ENCODE results near the gene SRCAP.

The SRCAP gene

GRCh38 chr16:30756781-30757100 is 57.8 kb downstream of the SRCAP start:
- no peak for DNase-seq (ENCODE audit: low read depth in 2 of 2)

GRCh38 chr16:30757316-30757715 is 58.3 kb downstream of the SRCAP start:
- no peak for DNase-seq (ENCODE audit: low read depth in 2 of 2)

- DNase-seq (ENCODE audit: low read depth in 2 of 2) = no peak
These were observed 60.1 kb downstream of the SRCAP start for GRCh38 chr16:30758988-30759491.

- DNase-seq (ENCODE audit: low read depth in 2 of 2) = no peak
These were observed 61.1 kb downstream of the SRCAP start for GRCh38 chr16:30760001-30760559.

- no peak for DNase-seq (ENCODE audit: low read depth in 2 of 2)
These were observed 61.8 kb downstream of the SRCAP start for GRCh38 chr16:30760577-30761426.

DNA sequence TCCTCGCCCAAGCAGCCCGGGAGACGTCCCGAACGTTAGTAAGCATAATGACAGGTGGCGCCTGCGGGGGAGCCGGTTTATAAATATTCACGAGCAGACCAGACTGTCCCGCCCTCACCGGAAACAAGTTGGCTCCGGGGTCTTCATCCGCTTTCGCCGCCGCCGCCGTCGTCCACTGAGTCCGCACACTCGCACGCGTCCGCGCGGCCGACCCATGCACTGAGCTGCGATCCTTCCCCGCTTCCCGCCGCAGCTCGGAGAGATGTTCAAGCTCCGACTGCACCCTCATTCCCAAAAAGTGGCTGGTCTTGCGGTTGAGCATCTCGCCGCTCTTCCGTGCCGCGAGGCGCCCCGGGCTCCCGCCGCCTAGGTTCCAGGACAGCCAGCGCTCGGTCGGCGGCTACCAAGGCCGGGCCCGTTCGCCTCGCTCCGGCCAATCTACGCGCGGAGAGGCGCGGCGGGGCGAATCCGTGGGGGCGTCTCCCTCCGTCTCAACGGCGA is 62.5 kb downstream of the SRCAP start:
- no peak for DNase-seq (ENCODE audit: low read depth in 2 of 2)

DNA sequence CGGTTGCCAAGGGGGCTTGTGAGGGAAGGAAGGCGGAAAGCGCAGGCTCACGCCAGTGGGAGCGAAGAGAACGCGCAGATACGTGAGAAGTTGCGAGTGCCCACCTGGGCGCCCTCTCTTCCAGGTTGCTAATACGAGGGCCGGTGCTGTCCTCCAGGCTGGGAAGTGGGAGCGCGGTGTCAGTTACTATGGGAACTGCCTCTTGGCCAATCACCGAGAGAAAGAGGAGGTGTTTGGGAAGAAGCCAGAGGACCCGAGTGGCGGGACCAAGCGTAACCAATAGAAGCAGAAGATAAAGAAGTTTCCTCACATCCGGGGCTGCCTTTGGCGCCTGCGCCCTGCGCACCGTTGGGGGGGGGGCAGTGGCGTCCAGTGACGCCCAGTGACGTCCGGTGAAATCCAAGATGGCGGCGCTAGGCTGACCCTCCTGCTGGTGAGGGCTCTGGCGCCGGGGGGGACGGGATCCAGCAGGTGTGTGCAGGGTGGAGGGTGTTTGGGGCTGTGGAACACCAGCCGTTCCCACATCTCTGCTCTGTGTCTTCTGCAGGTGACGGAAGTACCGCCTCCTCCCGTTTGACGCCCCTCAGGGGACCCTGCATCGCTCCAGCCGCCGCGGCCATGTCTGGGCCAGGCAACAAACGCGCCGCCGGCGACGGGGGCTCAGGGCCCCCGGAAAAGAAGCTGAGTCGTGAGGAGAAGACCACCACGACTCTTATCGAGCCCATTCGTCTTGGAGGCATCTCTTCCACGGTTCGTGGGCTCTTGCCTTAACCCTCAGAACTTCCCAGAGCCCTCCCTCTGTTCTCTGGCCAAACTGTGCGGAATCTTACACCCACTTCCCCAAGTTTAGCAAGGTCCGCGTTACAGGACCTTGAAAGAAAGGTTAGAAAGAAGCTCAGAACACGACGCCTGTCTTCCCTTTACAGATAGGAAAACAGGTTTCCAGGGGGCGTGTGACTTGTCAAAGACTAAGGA is 63.2 kb downstream of the SRCAP start, which contains the start of the genes CFAP119 and RNF40:
Gene CFAP119 (minus strand): TSS at position 135 of the 975 bp plus-strand sequence. CDS start 314 bp downstream, outside the sequence.
Gene RNF40 (plus strand): TSS at position 395 of the 975 bp plus-strand sequence. CDS start 224 bp downstream, at position 619.
- DNase-seq (ENCODE audit: low read depth in 2 of 2) = peak; percentile 82 to 83

GRCh38 chr16:30762991-30763725 is 64.2 kb downstream of the SRCAP start:
- DNase-seq (ENCODE audit: low read depth in 2 of 2) = no peak

DNA sequence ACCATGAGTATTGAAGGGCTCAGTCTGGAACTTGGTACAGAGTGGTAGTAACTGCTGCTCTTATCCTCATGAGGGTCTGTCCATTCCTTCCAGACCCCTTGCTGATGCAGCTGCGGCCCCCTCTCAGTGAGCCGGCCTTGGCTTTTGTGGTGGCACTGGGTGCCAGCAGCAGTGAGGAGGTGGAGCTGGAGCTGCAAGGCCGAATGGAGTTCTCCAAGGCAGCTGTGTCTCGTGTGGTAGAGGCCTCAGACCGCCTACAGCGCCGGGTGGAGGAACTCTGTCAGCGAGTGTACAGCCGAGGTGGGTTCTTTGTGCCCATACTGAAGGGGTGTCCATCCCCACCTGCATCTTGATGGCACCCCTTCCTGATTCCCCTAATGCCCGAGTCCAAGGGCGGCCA is 65.1 kb downstream of the SRCAP start:
- no peak for DNase-seq (ENCODE audit: low read depth in 2 of 2)

DNA sequence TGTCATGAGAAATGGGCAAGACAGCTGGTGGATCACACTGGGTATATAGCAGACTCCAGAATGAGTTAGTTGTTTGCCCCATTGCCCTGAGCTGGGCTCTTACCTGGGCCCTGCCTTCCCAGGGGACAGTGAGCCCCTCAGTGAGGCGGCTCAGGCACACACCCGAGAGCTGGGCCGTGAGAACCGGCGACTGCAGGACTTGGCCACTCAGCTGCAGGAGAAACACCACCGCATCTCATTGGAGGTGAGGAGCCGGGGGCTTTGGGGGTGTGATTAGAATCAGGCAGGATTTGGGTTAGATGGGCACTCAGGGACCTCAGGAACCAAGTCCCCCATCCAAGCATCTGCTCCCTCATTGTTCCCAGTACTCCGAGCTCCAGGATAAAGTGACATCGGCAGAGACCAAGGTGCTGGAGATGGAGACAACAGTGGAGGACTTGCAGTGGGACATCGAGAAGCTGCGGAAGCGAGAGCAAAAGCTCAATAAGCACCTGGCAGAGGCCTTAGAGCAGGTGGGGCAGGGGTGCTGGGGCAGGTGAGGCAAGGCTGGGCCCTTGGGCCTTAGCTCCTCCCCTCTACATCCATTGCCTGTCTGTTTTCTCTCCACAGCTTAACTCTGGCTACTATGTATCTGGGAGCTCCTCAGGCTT is 66.0 kb downstream of the SRCAP start:
- DNase-seq (ENCODE audit: low read depth in 2 of 2) = no peak

GRCh38 chr16:30766206-30766932 is 67.4 kb downstream of the SRCAP start:
- no peak for DNase-seq (ENCODE audit: low read depth in 2 of 2)

DNA sequence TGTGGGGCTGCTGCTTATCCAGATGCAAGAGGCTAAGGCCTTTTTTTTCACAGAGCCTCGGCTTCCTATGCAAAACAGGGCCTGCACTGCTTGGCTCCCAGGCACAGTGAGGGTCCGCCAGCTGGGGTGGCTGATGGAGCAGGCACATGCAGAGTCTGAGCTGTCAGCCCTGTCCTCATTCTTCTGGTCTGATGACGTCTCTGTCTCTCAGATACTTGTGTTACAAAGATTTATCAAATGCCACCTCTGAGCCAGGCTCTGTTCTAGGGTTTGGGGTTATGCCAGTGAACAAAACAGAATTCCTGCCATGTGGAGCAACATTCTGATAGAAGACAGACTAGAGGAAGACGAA is 67.9 kb downstream of the SRCAP start:
- no peak for DNase-seq (ENCODE audit: low read depth in 2 of 2)

DNA sequence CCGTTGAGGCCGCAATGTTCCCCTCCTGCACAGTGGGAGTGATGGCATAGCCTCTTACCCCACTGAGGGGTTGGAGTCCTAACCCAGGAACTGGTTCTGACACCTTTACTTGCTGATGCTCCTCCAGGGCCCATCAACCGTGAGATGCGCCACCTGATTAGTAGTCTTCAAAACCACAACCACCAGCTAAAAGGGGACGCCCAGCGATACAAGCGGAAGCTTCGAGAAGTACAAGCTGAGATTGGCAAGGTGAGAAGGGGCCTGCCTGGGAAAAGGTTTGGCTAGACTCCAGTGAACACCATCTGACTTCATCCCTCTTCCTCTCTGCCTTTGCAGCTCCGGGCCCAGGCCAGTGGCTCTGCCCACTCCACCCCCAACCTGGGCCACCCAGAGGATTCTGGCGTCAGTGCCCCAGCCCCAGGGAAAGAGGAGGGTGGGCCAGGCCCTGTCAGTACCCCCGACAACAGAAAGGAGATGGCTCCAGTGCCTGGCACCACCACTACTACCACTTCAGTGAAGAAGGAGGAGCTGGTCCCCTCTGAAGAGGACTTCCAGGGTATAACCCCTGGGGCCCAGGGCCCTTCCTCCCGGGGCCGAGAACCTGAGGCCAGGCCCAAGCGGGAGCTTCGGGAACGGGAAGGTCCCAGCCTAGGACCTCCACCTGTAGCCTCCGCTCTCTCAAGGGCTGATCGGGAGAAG is 68.9 kb downstream of the SRCAP start:
- DNase-seq (ENCODE audit: low read depth in 2 of 2) = no peak

GRCh38 chr16:30768583-30769181 is 69.7 kb downstream of the SRCAP start:
- no peak for DNase-seq (ENCODE audit: low read depth in 2 of 2)

- DNase-seq (ENCODE audit: low read depth in 2 of 2) = no peak
These were observed 70.6 kb downstream of the SRCAP start for GRCh38 chr16:30769379-30770089.

DNA sequence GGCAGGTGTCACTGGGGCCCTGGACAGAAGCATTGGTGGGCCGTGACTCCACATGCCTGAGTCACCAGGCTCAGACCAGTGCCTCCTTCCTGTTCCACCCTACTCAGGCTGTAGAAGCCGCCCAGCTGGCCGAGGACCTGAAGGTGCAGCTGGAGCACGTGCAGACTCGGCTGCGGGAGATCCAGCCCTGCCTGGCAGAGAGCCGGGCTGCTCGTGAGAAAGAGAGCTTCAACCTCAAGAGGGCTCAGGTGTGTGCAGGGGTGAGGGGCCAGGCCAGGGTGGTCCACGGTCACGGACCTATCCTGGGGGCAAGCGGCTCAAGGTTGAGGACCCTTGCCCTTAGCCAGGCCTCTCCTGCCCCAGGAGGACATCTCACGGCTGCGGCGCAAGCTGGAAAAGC is 72.8 kb downstream of the SRCAP start:
- no peak for DNase-seq (ENCODE audit: low read depth in 2 of 2)

- no peak for DNase-seq (ENCODE audit: low read depth in 2 of 2)
These were observed 74.9 kb downstream of the SRCAP start for GRCh38 chr16:30773826-30774225.
